Endothelial cell of umbilical vein (primary cell): ENCODE measurements around the gene ZSWIM5. TPM values are rescaled to one million over a fixed set of nuclear protein-coding genes. Genes with fewer than 3 reads are reported as not detected.
A peak's percentile ranks its signal among the peaks of the same experiment; 100 is the strongest.

ENCODE experiments used
- BruUV-seq: library from RNA; stranded (reverse); fragments of 400-500 nt; replicated peaks from 2 replicates; lab custom pipeline; 2021; lab: Mats Ljungman, UMichigan
- CTCF ChIA-PET: fragments of 300-600, 350-600 bp; sonication (Branson Sonifier 250); formaldehyde crosslinking; loops from one replicate; lab custom pipeline; 2021; ENCODE audit warnings: antibody characterized with exemption, inconsistent platforms; lab: Charles Lee
- POLR2A ChIA-PET: fragments of 300-600, 350-600 bp; sonication (Branson Sonifier 250); formaldehyde crosslinking; loops from one replicate; lab custom pipeline; 2021; ENCODE audit warnings: antibody characterized with exemption, inconsistent platforms; lab: Charles Lee
- DNase-seq: peaks from one replicate; pipeline ENCODE4 v3.0.0-alpha.2; 2011; ENCODE audit warnings: low read depth, low spot score
- FAIRE-seq: peaks from 2 replicates; lab custom pipeline; 2011; peaks lifted over from hg19 to GRCh38; lab: Jason Lieb, UNC
- H2AFZ ChIP-seq: 2 replicates; pipeline ENCODE4 v1.6.0; 2012; ENCODE audit warnings: low read depth, low read length, control low read depth, inconsistent platforms
- H3K27ac ChIP-seq: 2 replicates; pipeline ENCODE4 v1.5.1; 2011; ENCODE audit warnings: low read depth, mild to moderate bottlenecking, control low read depth, low read length, moderate library complexity; ENCODE audit not compliant: insufficient read depth
- H3K27me3 ChIP-seq, 2 experiments: 2 replicates each; pipeline versions ENCODE4 v1.6.0 to v1.6.1; 2011; ENCODE audit warnings: low read length in 2 of 2, mixed read lengths in 1 of 2; ENCODE audit not compliant: control insufficient read depth in 2 of 2, insufficient read depth in 2 of 2
- H3K36me3 ChIP-seq, 2 experiments: 2 replicates in 1 of 2; 3 replicates in 1 of 2; pipeline ENCODE4 v1.5.1; 2011; ENCODE audit warnings: low read length in 2 of 2, mild to moderate bottlenecking in 1 of 2, moderate library complexity in 1 of 2; ENCODE audit not compliant: control insufficient read depth in 2 of 2, insufficient read depth in 2 of 2; ENCODE audit errors: extremely low read depth in 1 of 2
- H3K4me1 ChIP-seq: 3 replicates; pipeline ENCODE4 v1.5.1; 2011; ENCODE audit warnings: mild to moderate bottlenecking, low read length; ENCODE audit not compliant: control insufficient read depth, insufficient read depth; ENCODE audit errors: extremely low read depth
- H3K4me2 ChIP-seq: 2 replicates; pipeline ENCODE4 v1.6.1; 2011; ENCODE audit warnings: low read length, control low read depth, mixed read lengths; ENCODE audit not compliant: insufficient read depth
- H3K4me3 ChIP-seq, 3 experiments: fragments of 200-600 bp in 1 of 3; sonication (generic), shearing (Covaris generic) in 1 of 3; replicated peaks in 1 of 3; 2 replicates each; pipeline ENCODE4 v1.5.1; 2011 to 2016; ENCODE audit warnings: control low read depth in 3 of 3, low read length in 3 of 3, mild to moderate bottlenecking in 2 of 3, inconsistent platforms in 1 of 3, low read depth in 1 of 3, moderate library complexity in 1 of 3; ENCODE audit not compliant: insufficient read depth in 1 of 3
- H3K79me2 ChIP-seq: 2 replicates; pipeline ENCODE4 v1.6.0; 2012; ENCODE audit warnings: low read length, inconsistent platforms; ENCODE audit not compliant: control insufficient read depth, insufficient read depth
- H3K9ac ChIP-seq: replicated peaks from 2 replicates; pipeline ENCODE3; 2011; ENCODE audit warnings: low read length, control low read depth; ENCODE audit not compliant: insufficient read depth; ENCODE audit errors: extremely low read depth
- H3K9me1 ChIP-seq: replicated peaks from 3 replicates; pipeline ENCODE4 v1.6.0; 2011; ENCODE audit warnings: mild to moderate bottlenecking, low read length; ENCODE audit not compliant: control insufficient read depth, insufficient read depth; ENCODE audit errors: extremely low read depth
- H3K9me3 ChIP-seq: replicated peaks from 2 replicates; pipeline ENCODE4 v1.5.1; 2012; ENCODE audit warnings: low read length, inconsistent platforms; ENCODE audit not compliant: control insufficient read depth, insufficient read depth
- H4K20me1 ChIP-seq: replicated peaks from 2 replicates; pipeline ENCODE3; 2011; ENCODE audit warnings: mild to moderate bottlenecking, low read length; ENCODE audit not compliant: control insufficient read depth, insufficient read depth; ENCODE audit errors: extremely low read depth
- EZH2 ChIP-seq: IDR thresholded peaks from 2 replicates; pipeline ENCODE4 v1.6.1; 2012; ENCODE audit warnings: borderline replicate concordance, low read depth, mild to moderate bottlenecking, moderate library complexity, low read length, inconsistent platforms; ENCODE audit not compliant: severe bottlenecking
- FOS ChIP-seq: IDR thresholded peaks from 2 replicates; pipeline ENCODE4 v1.6.1; 2011; ENCODE audit warnings: mild to moderate bottlenecking, low read length, moderate library complexity, borderline replicate concordance; ENCODE audit not compliant: insufficient read depth
- GATA2 ChIP-seq: IDR thresholded peaks from 2 replicates; pipeline ENCODE4 v1.7.0; 2011; ENCODE audit warnings: low read depth, mild to moderate bottlenecking, moderate library complexity, mixed read lengths, low read length; ENCODE audit not compliant: insufficient read length, insufficient read depth
- JUN ChIP-seq: IDR thresholded peaks from 2 replicates; pipeline ENCODE4 v1.6.1; 2011; ENCODE audit warnings: borderline replicate concordance, low read depth; ENCODE audit not compliant: insufficient read length, insufficient read depth
- MYC ChIP-seq: IDR thresholded peaks from one replicate; pipeline ENCODE4 v1.6.1; 2011; ENCODE audit warnings: mild to moderate bottlenecking, low read depth, low read length
- POLR2A ChIP-seq: IDR thresholded peaks from 2 replicates; pipeline ENCODE4 v1.6.1; 2012; ENCODE audit warnings: low read depth, mild to moderate bottlenecking, control low read depth, low read length
- POLR2AphosphoS5 ChIP-seq: IDR thresholded peaks from 2 replicates; pipeline ENCODE4 v1.6.1; 2012; ENCODE audit warnings: low read depth, mild to moderate bottlenecking, control low read depth, low read length, moderate library complexity; ENCODE audit not compliant: insufficient read depth
- dilution Hi-C: fragments of 300-500 bp; cut with MboI; formaldehyde crosslinking; loops from one replicate; pipeline ENCODE4 v1.15.0; 2019; ENCODE audit warnings: low sequenced_read_pairs; ENCODE audit not compliant: extremely low pct_ligation_motif_present
- intact Hi-C: fragments of 100-400 bp; cut with micrococcal nuclease; formaldehyde crosslinking; loops from one replicate; pipeline ENCODE4 v1.10.0; 2022
- polyA plus RNA-seq, 4 experiments: library from polyadenylated mRNA; depleted of rRNA in 3 of 4; stranded (reverse) in 3 of 4; unstranded in 1 of 4; fragments of >200 nt; gene quantifications; 2 replicates each; pipeline versions ENCODE4 v1.2.1 to v1.2.3, GENCODE V29; 2011 to 2012; ENCODE audit warnings: missing spikeins in 1 of 4
- total RNA-seq: library from RNA; stranded (reverse); gene quantifications from 2 replicates; pipeline ENCODE4 v1.2.3, GENCODE V29; 2021
- TF ChIP-seq, protein P1 (sequence below), 2 donors: IDR thresholded peaks; 1 replicate in 1 of 2; 2 replicates in 1 of 2; pipeline ENCODE4 v1.5.1; 2011; ENCODE audit warnings: low read length in 2 of 2, mild to moderate bottlenecking in 2 of 2, moderate library complexity in 2 of 2, control low read depth in 1 of 2, inconsistent platforms in 1 of 2, low read depth in 1 of 2; ENCODE audit not compliant: insufficient read depth in 1 of 2; ENCODE audit errors: extremely low read depth in 1 of 2
- TF ChIP-seq, protein P2 (sequence below): IDR thresholded peaks from 2 replicates; pipeline ENCODE4 v1.6.1; 2011; ENCODE audit not compliant: insufficient read depth, insufficient read length

ZSWIM5 gene
- total and polyA plus RNA-seq, 2 donors (not counting 3 experiments of a cell fraction or from before 2014, with no cell fraction given) = 1.6 to 4.3 TPM

DNA sequence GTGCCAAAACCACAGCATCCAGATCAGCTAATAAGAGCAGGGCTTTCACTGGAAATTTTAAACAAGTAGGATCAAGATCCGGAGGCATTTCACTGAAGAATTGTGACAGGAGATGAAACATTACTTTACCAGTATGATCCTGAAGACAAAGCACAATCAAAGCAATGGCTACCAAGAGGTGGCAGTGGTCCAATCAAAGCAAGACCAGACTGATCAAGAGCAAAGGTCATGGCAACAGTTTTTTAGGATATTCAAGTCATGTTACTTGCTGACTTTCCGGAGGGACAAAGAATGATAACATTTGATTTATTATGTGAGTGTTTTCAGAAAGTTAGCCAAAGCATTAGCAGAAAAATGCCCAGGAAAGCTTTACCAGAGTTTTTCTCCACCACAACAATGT is 8.2 kb downstream of the ZSWIM5 start:
- FAIRE-seq (no peak), DNase-seq (peak; percentile 72)
- no TSS peak for BruUV-seq
- Histone ChIP-seq H3K79me2 (no peaks in the 10 kb centered on the region), H3K27ac (no peak overlapping the region), H3K9me1 (no peaks in the 10 kb centered on the region), H3K4me1 (no peaks in the 10 kb centered on the region), H3K4me2 (no peak overlapping the region), H2AFZ (no peak overlapping the region), H3K27me3 (no peaks in the 10 kb centered on the region), H3K9ac (no peak overlapping the region), H3K9me3 (no peaks in the 10 kb centered on the region), H4K20me1 (no peaks in the 10 kb centered on the region), H3K4me3 (no peak overlapping the region), H3K36me3 (no peaks in the 10 kb centered on the region)
- dilution Hi-C loops = no loop called here
- ChIA-PET CTCF (no interaction called here), POLR2A (no interaction called here)
- intact Hi-C loops = no loop called here
- TF ChIP-seq, protein P1, sequence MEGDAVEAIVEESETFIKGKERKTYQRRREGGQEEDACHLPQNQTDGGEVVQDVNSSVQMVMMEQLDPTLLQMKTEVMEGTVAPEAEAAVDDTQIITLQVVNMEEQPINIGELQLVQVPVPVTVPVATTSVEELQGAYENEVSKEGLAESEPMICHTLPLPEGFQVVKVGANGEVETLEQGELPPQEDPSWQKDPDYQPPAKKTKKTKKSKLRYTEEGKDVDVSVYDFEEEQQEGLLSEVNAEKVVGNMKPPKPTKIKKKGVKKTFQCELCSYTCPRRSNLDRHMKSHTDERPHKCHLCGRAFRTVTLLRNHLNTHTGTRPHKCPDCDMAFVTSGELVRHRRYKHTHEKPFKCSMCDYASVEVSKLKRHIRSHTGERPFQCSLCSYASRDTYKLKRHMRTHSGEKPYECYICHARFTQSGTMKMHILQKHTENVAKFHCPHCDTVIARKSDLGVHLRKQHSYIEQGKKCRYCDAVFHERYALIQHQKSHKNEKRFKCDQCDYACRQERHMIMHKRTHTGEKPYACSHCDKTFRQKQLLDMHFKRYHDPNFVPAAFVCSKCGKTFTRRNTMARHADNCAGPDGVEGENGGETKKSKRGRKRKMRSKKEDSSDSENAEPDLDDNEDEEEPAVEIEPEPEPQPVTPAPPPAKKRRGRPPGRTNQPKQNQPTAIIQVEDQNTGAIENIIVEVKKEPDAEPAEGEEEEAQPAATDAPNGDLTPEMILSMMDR (IDR thresholded peaks at IDR 0.05; ENCODE audit: extremely low read depth in 1 of 2, insufficient read depth in 1 of 2, low read depth in 1 of 2, low read length in 2 of 2) = no peak
- TF ChIP-seq, protein P2, sequence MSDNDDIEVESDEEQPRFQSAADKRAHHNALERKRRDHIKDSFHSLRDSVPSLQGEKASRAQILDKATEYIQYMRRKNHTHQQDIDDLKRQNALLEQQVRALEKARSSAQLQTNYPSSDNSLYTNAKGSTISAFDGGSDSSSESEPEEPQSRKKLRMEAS = no peak
- TF ChIP-seq MYC (no peak), JUN (no peak), POLR2AphosphoS5 (no peak)

DNA sequence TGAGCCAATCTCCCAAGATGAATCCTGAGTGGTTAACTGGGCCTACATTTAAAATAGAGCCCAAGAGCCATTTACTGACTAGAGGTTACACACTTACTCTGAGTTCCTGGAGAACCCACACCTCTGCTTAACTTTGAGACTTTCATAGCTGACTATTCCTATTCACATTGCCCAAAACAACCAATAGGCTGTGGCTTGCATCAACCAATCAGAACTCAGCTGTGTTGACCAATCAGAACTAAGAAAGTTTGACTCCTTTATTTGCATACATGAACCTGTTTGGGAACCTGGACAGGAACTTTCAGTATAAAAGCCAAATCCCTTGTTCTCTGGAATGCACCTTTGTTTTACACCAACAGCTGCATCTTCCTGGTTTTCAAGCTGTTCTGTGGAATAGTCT is 9.5 kb downstream of the ZSWIM5 start:
- ChIA-PET CTCF (interaction anchor here (0.6 kb wide), 1 partner anchor 14 kb away, joined by 5 read pairs; no protein-coding TSS in a partner anchor), POLR2A (no interaction called here)
- no TSS peak for BruUV-seq
- intact Hi-C loops (no loop called here), dilution Hi-C loops (no loop called here)
- Histone ChIP-seq H3K36me3 (no peaks in the 10 kb centered on the region), H3K27ac (no peak overlapping the region), H3K4me2 (no peak overlapping the region), H3K4me1 (peaks cover 5% of the 10 kb centered on the region), H3K79me2 (no peaks in the 10 kb centered on the region), H3K27me3 (no peaks in the 10 kb centered on the region), H2AFZ (no peak overlapping the region), H3K9me3 (no peaks in the 10 kb centered on the region), H3K4me3 (no peak overlapping the region), H4K20me1 (no peaks in the 10 kb centered on the region), H3K9me1 (no peaks in the 10 kb centered on the region), H3K9ac (no peak overlapping the region)
- FAIRE-seq (no peak), DNase-seq (no peak)
- TF ChIP-seq POLR2AphosphoS5 (no peak), MYC (no peak), EZH2 (no peak), JUN (no peak), GATA2 (no peak), FOS (no peak), POLR2A (no peak)
- TF ChIP-seq, protein P2 = no peak
- TF ChIP-seq, protein P1 (IDR thresholded peaks at IDR 0.05; ENCODE audit: extremely low read depth in 1 of 2, insufficient read depth in 1 of 2, low read depth in 1 of 2, low read length in 2 of 2) = no peak
